GM19035 (cell line): ENCODE results near the gene KRT72.

ENCODE experiments used
- ATAC-seq: cut with Tn5 transposase; IDR thresholded peaks from one replicate; pipeline ENCODE4 v1.9.1; 2021; ENCODE audit not compliant: unreplicated experiment

KRT72 gene

DNA sequence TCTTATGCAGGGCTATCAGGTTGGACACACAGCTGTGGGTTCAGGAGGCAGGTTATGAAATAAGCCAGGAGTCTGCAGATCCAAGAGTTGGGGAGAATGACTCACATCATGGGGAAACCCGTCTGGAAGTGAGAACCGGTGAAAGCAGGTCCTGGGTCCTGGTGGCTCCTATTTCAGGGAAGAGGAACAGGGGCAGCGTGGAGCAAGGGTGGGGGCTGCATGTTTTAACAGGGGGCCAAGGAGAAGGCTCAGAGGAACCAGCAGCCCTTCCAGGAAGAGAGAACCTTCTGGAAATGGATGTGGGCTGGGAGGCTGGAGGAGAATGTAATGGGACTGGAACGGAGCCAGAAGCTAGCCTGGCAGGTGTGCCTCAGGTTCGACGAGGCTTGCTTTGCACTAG, 19.8 kb downstream of the KRT72 start:
- no peak for ATAC-seq

DNA sequence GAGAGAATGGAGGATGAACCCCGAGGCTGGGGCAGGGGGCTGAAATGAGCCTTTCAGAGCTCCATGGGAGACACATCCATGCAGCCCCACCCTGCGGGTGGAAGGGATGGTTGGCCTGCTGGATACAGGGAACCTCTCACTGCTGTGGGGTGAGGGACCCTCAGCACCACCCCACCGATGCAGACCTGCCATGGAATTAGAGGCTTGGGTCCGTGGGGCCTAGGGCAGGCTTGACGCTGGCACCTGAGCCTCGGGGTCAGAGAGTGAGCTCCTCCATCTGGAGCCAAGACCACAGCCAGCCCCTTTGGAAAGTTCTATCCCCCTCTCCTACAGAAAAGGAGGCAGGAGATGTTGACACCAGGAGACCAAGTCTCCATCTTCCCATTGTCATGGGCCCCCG, 20.2 kb downstream of the KRT72 start:
- no peak for ATAC-seq

DNA sequence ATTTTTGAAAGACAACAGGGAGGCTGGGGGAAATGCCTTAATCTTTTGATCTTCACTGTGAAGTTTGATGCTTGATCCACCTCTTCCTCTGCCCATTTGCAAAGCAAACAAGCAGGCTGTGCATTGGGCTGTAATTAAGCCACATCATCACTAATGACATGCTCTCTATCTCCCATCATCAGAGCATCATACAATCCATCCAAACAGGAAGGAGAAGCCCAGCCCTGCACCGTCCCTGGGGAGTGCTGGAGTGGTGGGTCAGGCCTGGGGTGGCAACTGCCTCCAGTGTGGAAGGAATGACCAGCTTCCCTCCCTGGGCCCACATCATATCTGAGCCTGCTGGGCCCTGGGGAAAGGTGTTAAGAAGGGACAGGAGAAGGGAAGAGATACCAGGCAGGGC, 20.8 kb downstream of the KRT72 start:
- no peak for ATAC-seq

DNA sequence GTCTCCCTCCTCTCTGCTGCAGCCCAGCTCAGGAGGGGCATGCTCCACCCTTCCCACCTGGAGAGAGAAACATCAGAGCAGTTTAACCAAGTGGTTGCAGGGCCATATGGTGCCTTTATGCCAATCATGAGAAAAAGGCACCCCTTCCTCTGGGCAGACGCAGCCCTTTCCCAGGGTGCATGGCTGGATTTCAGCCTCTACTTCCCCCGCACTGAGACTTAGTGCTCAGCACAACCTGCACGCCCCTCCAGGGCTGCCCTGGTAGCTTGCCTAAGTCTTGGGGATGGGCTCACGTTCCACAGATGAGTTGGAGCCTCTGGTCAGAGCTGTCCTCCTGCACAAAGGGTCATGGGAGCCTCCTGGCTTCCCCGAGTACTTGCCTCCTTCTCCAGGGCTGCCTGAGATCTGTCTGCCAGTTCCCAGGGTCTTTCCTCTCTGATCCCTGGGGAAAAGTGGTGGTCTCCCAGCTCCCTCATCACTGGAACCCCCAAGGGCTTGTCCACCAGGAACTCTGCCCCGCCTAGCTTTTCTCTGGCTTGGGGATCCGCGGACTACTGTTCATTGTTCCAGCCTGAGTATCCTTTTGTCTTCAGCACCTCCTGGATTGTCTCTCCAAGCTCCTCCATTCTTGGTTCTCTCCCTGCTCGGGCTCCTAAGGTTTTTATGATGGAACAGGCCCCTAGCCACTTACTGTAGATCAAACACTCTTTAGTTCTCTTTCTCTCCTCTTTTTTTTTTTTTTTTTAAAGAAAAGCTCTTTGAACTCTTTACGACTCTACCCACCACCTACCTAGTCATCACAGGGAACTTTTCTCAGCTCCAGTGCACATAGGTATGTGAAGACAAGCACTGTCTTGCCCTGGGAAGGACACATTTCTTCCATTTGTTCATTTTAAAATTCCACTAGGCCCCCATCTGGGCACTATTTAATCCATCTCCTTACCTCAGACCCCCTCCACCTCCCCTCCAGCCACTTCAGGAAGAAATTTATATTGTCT, 21.5 kb downstream of the KRT72 start:
- no peak for ATAC-seq

DNA sequence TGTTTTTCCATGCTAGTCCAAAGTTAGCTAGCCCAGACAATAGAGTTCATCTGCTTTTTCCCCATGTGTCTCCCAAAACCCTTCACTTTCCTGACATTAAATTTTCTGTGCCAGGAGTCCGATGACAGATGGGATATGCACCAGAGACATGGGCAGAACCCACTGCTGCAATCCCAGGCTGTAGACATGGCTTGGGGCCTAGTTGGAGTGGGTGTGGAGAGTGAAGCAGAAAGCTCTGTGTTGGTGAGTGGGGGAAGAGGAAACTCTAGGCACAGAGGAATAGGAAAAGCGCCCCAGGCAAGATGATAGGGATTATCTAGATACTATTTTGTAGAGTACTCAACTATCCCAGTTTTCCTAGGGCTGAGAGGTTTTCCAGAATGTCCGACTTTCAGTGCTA, 22.8 kb downstream of the KRT72 start:
- ATAC-seq = no peak

DNA sequence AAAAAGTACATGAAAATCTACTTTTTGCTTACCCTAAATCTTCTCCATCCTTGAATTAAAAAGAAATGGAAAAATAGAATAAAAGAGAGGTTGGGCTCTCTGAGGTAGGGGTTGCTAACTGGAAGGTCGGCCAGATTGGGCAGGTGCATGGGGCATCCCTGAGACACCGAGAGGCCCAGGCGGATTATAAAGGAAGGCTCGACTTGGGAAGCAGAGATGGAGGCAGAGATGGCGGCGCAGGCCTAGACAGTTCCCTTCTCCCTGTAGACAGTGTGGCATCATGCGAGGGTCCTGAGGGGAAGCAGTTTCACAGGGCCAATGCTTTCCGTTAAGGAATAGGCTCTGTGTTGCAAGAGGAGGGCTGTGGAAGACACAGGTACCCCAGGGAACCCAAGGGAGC, 23.9 kb downstream of the KRT72 start:
- no peak for ATAC-seq

DNA sequence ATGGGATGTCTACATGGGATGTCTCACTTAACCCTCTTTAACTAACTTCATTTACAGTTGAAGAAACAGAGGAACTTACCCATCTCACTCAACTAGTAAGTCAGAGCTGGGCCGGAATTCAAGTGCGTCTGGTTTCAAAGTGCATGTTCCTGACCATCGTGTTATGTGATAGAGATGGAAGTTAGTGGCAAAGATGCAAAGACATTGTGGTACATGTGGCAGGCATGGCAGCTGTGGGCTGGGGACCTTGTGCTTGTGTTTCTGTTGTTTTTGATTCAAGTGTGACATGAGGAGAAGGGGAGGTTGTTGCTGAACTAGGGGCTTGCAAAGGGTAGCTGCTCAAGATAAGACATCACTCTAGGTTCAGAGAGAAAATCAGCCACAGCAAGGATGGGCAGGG, 25.3 kb downstream of the KRT72 start:
- ATAC-seq = no peak

DNA sequence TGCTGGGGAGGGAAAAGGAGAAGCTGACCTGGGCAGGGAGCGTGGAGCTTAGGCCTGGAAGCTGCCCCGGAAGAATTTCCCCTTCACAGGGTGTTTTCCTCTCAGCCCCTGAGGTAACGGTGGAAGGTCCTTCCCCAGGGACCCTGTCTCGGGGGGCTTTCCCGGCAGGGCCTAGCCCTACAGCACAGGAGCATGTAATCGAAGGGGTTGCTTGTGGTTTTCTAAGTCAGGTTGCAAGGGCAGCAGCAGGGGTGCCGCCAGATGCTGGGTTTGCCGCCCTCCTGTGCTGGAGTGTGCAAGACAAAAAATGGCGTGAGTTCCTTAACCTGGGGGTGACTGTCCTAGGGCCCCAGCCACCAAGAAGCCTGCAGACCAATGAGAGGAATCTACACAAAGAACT, 26.0 kb downstream of the KRT72 start:
- ATAC-seq = no peak

DNA sequence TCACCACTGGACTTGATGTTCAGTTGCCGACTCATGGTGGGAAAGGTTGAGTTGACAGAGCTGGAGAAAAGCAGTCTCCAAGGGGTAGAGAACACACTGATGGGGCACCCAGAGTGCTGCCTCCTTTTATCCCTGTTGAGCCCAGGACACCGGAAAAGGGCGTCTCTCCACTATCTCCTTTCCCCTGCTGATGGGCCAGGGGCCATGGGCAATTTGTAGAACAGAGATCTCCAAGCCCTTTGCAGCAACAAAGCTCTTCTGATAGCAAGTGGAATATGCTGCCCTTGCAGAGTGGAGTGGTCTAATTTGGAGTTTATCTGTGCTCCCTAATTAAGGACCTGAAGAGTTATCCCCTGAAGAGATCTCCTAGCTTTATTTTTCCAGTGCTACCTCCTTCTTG, 27.5 kb downstream of the KRT72 start, which contains the start of gene KRT74:
TSS of gene KRT74 (minus strand) at position 101 of the 400 bp plus-strand sequence. CDS start at position 35, 66 bp downstream.
- no peak for ATAC-seq

DNA sequence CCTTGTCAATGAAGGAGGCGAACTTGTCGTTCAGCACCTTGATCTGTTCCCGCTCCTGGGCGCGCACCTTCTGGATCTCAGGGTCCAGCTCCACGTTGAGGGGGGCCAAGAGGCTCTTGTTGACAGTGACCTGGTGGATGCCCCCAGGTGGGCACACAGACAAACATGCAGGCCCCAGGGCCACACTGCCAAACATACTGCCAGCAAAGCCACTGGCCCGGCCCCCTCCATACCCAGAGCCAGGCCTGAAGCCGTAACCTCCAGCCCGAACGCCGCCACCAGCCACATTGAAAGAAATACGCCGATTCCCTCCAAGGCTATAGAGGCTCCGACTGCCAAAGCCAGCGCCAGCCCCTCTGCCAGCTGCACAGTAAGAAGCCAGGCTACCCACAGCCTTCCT, 28.0 kb downstream of the KRT72 start:
- no peak for ATAC-seq

DNA sequence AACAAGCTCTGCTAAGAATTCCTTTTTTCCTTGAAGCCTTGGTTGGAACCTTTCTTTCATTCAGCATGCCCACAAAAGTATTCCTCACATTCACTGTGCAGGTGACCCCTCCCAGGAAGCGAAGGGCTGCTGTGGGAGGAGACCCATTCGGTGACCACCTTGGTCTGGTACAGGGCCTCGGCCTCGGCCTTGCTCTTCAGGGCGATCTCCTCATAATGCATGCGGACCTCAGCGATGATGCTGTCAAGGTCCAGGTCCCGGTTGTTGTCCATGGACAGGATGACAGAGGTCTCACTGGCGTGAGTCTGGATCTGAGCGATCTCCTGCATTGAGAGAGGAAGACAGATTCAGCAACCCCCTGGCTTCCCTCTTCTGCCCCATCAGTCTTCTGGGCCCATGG, 30.8 kb downstream of the KRT72 start:
- ATAC-seq = no peak

DNA sequence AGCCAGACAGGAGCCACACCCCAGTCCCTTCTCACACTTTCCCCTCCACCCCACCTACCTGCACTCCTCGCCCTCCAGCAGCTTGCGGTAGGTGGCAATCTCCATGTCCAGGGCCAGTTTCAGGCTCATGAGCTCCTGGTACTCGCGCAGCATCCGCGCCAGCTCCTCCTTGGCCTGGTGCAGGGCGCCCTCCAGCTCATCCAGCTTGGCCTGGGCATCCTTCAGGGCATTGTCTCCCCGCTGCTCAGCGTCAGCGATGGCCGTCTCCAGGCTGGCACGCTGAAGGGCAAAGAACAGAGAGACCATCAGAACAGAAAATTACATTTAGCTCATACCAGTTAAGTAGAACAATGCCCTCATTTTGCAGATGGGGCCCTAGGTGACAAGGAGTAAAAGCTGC, 33.2 kb downstream of the KRT72 start:
- no peak for ATAC-seq

DNA sequence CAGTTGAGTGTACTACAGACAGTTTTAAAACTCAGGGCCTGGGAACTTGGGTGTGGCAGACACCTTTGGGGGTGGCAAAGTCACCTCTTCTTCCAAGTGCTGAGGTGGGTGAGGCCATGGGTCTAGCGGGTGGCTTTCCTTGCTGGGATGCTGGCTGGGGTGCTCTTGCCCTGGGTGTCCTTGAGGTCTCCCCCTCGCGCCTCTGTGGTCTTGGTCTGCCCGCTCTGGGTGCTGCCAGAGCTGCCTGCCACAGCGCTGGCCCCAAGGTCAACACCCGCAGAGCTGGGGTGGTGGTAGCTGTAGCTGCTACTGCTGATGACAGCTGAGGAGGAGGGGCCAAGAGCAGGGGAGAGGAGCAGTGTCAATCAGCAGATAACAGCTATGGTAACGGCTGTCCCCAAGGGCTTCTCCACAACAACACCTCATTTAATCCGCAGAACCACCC, 34.4 kb downstream of the KRT72 start:
- ATAC-seq = no peak

DNA sequence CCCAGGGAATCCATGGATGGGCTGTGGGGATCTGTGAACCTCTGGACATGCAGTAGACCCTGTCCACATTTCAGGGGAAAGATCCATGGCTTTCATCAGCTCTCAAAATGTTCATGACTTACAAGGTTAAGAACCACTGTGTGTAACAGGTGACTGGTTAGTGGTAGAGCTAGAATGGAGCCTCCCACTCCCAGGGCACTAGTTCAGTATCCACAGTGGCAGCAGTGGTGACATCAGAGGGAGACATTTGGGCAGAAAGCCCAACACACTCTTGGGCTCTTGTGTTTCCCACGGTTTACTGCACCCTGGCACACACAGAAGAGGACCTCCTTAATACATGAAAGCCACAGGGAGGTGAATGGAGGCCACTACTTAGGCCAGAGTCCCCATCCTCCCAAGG, 36.7 kb downstream of the KRT72 start:
- ATAC-seq = no peak

DNA sequence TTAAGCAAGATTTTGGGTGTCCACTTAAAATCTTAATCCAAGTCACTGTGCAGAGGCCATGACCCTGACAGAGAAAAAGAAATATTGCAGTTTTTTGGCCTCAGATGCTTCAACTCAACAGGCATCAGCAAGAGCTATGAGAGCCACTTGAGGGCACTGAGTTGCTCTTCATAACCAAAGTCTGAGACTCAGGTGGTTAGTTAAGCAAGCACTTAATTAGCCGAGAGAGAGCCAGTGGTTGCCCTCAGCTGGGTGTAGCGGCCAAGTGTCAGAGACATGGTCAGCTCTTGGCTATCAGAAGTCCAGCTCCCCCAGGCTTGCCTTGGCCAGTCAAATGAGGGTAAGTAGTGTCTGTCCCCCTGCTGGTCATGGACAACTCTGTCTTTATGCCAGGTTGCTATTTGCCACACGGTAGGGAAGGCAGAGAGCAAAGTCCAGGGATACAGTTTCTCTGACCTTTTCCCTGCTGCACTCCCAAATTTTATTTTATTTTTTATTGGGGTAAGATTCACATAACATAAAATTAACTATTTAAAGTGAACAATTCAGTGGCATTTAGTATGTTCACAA, 39.3 kb downstream of the KRT72 start:
- no peak for ATAC-seq

DNA sequence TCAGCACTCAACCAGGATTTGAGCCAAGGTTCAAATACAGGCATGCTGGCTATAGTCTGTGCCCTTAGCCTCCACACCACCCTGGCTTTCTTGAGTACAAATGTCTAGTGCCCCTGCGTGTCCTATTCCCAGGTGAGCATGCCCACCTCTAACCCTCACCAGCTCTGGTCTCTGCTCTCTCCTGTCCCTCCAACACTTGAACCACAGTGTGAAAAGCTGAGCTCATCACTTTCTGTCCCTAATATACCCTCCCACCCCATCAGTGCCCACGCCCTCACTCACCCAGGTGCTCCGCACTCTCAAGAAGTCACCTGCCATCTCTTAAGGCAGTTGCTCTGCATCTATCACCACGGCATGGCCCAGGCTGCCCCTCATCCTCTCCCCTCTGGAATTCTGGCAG, 41.3 kb downstream of the KRT72 start:
- ATAC-seq = no peak

DNA sequence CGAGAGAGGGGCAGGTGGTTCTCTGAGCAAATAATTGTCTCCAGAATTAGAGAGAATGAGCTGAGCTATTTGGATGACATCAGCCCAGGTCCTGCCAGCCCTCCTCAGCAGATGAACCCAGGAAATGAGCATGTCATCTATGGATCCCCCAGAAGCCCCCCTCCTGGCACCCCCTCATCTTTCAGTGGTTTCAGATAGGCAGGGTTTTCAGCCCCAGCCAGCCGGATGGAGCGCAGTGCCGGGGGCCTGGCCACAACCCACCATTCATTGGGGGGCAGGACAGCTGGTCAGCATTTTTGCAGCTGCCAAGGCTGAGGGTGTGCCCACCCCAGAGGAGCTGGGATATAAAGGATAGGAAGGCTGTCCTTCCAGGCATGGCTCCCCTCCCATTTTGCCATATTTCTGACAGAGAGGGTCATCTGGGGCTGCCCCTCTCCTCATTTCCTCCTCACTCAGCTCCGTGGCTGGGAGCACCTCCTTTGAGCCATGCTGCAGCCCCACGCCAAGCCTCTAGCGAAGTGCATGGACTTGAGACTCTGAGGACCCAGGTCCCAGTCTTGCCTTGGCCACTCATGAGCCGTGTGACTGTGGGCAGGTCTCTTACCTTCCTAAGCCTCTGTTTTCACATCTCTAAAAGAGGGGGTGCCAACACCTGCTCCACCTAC, 42.4 kb downstream of the KRT72 start:
- no peak for ATAC-seq

DNA sequence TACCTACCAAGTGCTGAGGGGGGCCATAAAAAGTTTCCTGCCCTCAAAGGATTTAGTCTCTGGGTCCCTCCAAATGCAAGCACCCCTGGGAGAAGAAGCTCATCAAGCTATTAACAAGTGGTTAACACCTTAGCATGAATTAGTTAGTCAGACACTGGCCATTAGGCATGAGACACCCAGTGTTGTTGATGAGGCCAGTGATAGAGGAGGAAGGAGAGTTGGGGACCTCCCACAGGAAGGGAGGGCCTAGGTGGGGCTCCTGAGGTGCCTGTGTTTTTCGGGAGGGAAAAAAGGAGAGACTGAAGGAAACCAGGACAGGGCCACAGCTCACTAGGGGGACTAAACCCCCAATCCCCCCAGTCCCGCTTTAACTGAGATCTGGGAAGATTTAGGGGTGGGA, 43.8 kb downstream of the KRT72 start:
- no peak for ATAC-seq

DNA sequence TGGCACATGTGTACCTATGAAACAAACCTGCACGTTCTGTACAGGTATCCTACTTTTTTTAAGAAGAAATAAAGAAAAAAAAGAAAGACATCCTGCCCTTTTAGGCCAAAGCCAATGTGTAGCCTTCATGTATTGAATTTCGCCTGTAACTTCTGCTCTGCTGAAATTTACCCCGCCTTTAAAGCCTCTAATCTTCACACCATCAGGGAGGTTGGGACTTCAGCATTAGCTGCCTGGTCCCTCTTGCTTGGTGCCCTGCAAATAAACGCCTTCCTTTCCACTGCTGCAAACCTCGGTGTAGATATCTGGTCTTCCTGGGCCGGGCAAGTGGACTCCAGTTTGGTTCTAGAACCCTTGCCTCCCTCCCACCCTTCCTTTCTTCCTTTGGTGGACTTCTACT, 45.7 kb downstream of the KRT72 start:
- ATAC-seq = no peak

DNA sequence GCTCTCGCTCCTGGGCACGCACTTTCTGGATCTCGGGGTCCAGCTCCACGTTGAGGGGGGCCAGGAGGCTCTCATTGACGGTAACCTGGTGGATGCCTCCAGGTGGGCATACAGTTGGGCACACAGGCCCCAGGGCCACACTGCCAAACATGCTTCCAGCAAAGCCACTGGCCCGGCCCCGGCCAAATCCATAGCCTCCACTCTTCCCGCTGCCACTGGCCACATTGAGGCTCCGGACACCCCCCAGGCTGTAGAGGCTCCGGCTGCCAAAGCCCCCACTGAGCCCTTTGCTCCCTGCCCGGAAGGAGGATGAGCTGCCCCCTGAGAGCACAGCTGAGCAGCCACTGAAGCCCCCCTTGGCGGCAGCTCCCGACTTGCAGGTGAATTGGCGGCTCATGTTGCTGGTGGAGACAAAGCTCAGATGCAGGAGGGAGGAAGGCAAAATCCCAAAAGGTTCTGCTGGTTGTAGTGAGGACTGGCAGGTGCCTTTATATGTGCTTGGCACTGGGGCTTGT, 48.5 kb downstream of the KRT72 start, which contains the start of gene KRT71:
TSS of gene KRT71 (minus strand) at position 465 of the 515 bp plus-strand sequence. CDS start at position 397, 68 bp downstream.
- ATAC-seq = no peak

DNA sequence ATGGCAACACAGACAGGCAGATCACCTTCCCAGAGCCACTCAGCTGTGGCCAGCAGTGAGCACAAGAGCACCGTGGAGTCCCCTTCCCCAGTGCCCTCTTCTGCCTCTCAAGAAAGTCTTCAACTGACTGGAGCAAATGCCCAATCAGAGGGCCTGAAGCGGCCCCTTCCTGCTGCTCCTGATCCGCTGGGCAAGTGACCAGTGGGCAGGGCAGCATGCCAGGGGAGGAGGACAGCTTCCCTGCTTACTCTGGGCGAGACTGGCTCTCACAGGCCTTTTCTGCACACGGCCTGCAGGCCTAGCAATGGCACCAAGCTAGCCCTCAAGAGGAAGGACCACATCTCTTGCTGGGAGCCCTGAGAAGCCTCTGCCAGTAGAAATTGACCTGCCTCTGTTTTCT, 49.2 kb downstream of the KRT72 start:
- no peak for ATAC-seq
